ENCODE measurements around the gene AMTN. TPM values are rescaled to one million over a fixed set of nuclear protein-coding genes. Genes with fewer than 3 reads are reported as not detected.
A peak's percentile ranks its signal among the peaks of the same experiment; 100 is the strongest.

AMTN gene
- total RNA-seq, 4 donors from 2014 or later = 0.79 to 1.2 TPM; not detected in 2

- peaks cover 0 to 10% (median 3%) of the 10 kb centered on the region in 3 donors for H3K4me1 ChIP-seq
- WGBS, 2 donors = 20 to 36% methylated on average over 3 of the region's 3 CpGs
- DNase-seq = no peak
- intact Hi-C loops (cut with DNase I) = no loop called here
- H3K4me3 ChIP-seq = no peak overlapping the region
- H3K9me3 ChIP-seq = no peaks in the 10 kb centered on the region
- no peak overlapping the region for H3K27ac ChIP-seq
- no peaks in the 10 kb centered on the region for H3K36me3 ChIP-seq
- no peaks in the 10 kb centered on the region for H3K27me3 ChIP-seq
- TF ChIP-seq POLR2A (IDR thresholded peaks at IDR 0.05) (no peak), CTCF (IDR thresholded peaks at IDR 0.05) (no peak)
Observed at GRCh38 chr4:70518716-70519115, 347 bp downstream of the AMTN start.

DNA sequence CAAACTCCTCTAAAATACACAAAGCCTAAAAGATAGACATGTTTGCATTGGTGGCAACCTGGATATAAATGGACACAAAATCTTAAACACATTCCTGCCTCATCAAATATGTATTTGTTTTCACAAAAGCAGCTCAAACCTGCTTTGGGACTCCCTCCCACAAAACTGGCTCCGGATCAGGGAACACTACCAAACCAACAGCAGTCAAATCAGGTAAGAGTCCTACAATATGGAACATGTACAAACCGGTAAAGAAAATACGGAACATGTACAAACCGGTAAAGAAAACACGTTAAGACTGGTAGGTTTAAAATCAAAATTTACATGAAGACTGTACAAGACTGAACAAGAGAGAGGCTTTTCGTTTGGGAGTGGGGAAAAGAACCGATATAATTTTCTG lies 4.3 kb downstream of the AMTN start:
- Histone ChIP-seq H3K4me3 (no peak overlapping the region), H3K27ac (peak overlapping the region; percentile 59 to 83 (median 74)), H3K9me3 (no peaks in the 10 kb centered on the region), H3K27me3 (no peaks in the 10 kb centered on the region), H3K36me3 (no peaks in the 10 kb centered on the region), H3K4me1 (peaks cover 0 to 10% (median 3%) of the 10 kb centered on the region in 3 donors)
- TF ChIP-seq POLR2A (IDR thresholded peaks at IDR 0.05) (no peak), CTCF (IDR thresholded peaks at IDR 0.05) (no peak)
- 46 to 57% methylated on average over 7 of the region's 7 CpGs for WGBS, 2 donors
- intact Hi-C loops (cut with DNase I) = no loop called here
- no peak for DNase-seq

DNA sequence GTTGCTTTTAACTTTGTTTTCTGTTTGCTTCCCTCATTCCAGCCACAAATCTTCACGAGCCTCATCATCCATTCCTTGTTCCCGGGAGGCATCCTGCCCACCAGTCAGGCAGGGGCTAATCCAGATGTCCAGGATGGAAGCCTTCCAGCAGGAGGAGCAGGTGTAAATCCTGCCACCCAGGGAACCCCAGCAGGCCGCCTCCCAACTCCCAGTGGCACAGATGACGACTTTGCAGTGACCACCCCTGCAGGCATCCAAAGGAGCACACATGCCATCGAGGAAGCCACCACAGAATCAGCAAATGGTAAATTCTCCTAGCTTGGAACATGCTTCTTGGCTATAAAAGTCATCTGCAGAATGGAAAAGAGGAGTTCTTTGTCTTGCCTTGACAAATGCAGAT lies 12.6 kb downstream of the AMTN start:
- TF ChIP-seq POLR2A (IDR thresholded peaks at IDR 0.05) = no peak
- no peak for TF ChIP-seq CTCF (IDR thresholded peaks at IDR 0.05)
- 71 to 81% methylated on average over 2 to 4 of the region's 5 CpGs for WGBS, 2 donors
- DNase-seq = no peak
- intact Hi-C loops (cut with DNase I) = no loop called here
- no peak overlapping the region for H3K27ac ChIP-seq
- no peaks in the 10 kb centered on the region for H3K4me1 ChIP-seq
- H3K27me3 ChIP-seq = no peaks in the 10 kb centered on the region
- H3K36me3 ChIP-seq = no peaks in the 10 kb centered on the region
- no peaks in the 10 kb centered on the region for H3K9me3 ChIP-seq
- no peak overlapping the region for H3K4me3 ChIP-seq

DNA sequence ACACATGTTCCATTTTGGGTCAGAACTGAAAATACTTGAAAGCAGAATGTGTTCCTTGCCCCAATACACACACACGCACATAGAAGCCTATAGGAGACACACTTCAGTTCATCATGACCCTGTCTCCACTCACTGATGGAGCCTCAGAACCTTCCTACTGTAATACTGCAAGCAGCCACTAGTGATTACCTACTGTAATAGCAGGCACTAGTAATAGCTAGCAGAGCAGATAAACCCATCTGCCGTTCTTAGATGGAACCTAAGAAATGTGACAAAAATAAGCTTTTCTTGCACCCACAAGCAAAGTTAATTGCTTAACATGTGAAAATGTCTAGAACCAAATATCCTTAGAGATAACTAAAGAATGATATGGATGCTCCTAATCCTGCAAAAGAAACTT lies 13.6 kb downstream of the AMTN start:
- H3K27me3 ChIP-seq = no peaks in the 10 kb centered on the region
- no peak overlapping the region for H3K4me3 ChIP-seq
- H3K27ac ChIP-seq = no peak overlapping the region
- 72 to 82% methylated on average over 2 of the region's 2 CpGs for WGBS, 2 donors
- intact Hi-C loops (cut with DNase I) = no loop called here
- DNase-seq = no peak
- no peaks in the 10 kb centered on the region for H3K36me3 ChIP-seq
- H3K9me3 ChIP-seq = no peaks in the 10 kb centered on the region
- TF ChIP-seq POLR2A (IDR thresholded peaks at IDR 0.05) (no peak), CTCF (IDR thresholded peaks at IDR 0.05) (peak in 1 of 6 experiments; percentile 31)
- no peaks in the 10 kb centered on the region for H3K4me1 ChIP-seq

- WGBS, 2 donors = 67 to 74% methylated on average over 2 of the region's 2 CpGs
- H3K27me3 ChIP-seq = no peaks in the 10 kb centered on the region
Observed at GRCh38 chr4:70533211-70533610, 14.8 kb downstream of the AMTN start.

More at GRCh38 chr4:70533211-70533610, 14.8 kb downstream of the AMTN start:
- no peak overlapping the region for H3K4me3 ChIP-seq
- H3K9me3 ChIP-seq = no peaks in the 10 kb centered on the region
- H3K36me3 ChIP-seq = no peaks in the 10 kb centered on the region
- DNase-seq = no peak
- no peak overlapping the region for H3K27ac ChIP-seq
- intact Hi-C loops (cut with DNase I) = no loop called here
- no peaks in the 10 kb centered on the region for H3K4me1 ChIP-seq
- TF ChIP-seq POLR2A (IDR thresholded peaks at IDR 0.05) = no peak
- no peak for TF ChIP-seq CTCF (IDR thresholded peaks at IDR 0.05)
